WTC11 (cell line): ENCODE measurements around the gene JKAMP. TPM values are rescaled to one million over a fixed set of nuclear protein-coding genes. Genes with fewer than 3 reads are reported as not detected.

Source experiments
- ATAC-seq: fragments of 200-7000 bp; cut with Tn5 transposase; 2 replicates; pipeline ENCODE4 v1.10.0; 2021; ENCODE audit warnings: mild to moderate bottlenecking, moderate library complexity
- CTCF ChIA-PET: fragments of 300-600 bp; sonication (Branson Sonifier 250); formaldehyde crosslinking; loops from one replicate; lab custom pipeline; 2021; ENCODE audit warnings: antibody characterized with exemption; lab: Charles Lee
- POLR2A ChIA-PET: fragments of 350-600 bp; sonication (Branson Sonifier 250); formaldehyde crosslinking; loops from one replicate; lab custom pipeline; 2021; ENCODE audit warnings: antibody characterized with exemption; lab: Charles Lee
- DNase-seq: peaks from one replicate; pipeline ENCODE4 v3.0.0; 2021; ENCODE audit warnings: low spot score
- H3K27ac Mint-ChIP-seq: 2 replicates; pipeline ENCODE4 v1.8.0; 2021; ENCODE audit warnings: mixed read lengths
- H3K27me3 Mint-ChIP-seq: 2 replicates; pipeline ENCODE4 v1.8.0; 2021; ENCODE audit warnings: low read depth, mild to moderate bottlenecking, moderate library complexity, mixed read lengths
- H3K36me3 Mint-ChIP-seq: 2 replicates; pipeline ENCODE4 v1.8.0; 2021; ENCODE audit warnings: mixed read lengths
- H3K4me1 Mint-ChIP-seq: 2 replicates; pipeline ENCODE4 v1.8.0; 2022; ENCODE audit warnings: mixed read lengths
- H3K4me3 Mint-ChIP-seq: 2 replicates; pipeline ENCODE4 v1.8.0; 2021; ENCODE audit warnings: mild to moderate bottlenecking, moderate library complexity, mixed read lengths
- H3K9me3 Mint-ChIP-seq: 2 replicates; pipeline ENCODE4 v1.8.0; 2021; ENCODE audit warnings: mixed read lengths
- AR ChIP-seq: fragments of 250-450 bp; sonication (Bioruptor Pico); IDR thresholded peaks from 2 replicates; pipeline ENCODE4 v1.9.0; 2021; ENCODE audit warnings: mild to moderate bottlenecking
- ARID4B ChIP-seq: sonication (generic); formaldehyde crosslinking; IDR thresholded peaks from 2 replicates; pipeline ENCODE4 v1.8.0; 2023; ENCODE audit warnings: missing genetic modification reagents, mild to moderate bottlenecking, borderline replicate concordance
- ATF3 ChIP-seq: sonication (generic); formaldehyde crosslinking; conservative IDR thresholded peaks from 2 replicates; pipeline ENCODE4 v1.8.1; 2022; ENCODE audit warnings: mild to moderate bottlenecking, missing genetic modification reagents
- CREB1 ChIP-seq: sonication (generic); formaldehyde crosslinking; IDR thresholded peaks from 2 replicates; pipeline ENCODE4 v1.8.0; 2023; ENCODE audit warnings: mild to moderate bottlenecking, missing genetic modification reagents
- E2F4 ChIP-seq: sonication (generic); formaldehyde crosslinking; IDR thresholded peaks from 2 replicates; pipeline ENCODE4 v1.8.1; 2022; ENCODE audit warnings: low read depth, mild to moderate bottlenecking, moderate library complexity, missing genetic modification reagents, borderline replicate concordance
- KAT7 ChIP-seq: sonication (generic); formaldehyde crosslinking; IDR thresholded peaks from 2 replicates; pipeline ENCODE4 v1.8.1; 2023; ENCODE audit warnings: missing genetic modification reagents, mild to moderate bottlenecking, borderline replicate concordance
- TCF7 ChIP-seq: sonication (generic); formaldehyde crosslinking; IDR thresholded peaks from 2 replicates; pipeline ENCODE4 v1.8.0; 2022; ENCODE audit warnings: mild to moderate bottlenecking, low read depth, missing genetic modification reagents, moderate library complexity
- USF1 ChIP-seq: sonication (generic); formaldehyde crosslinking; IDR thresholded peaks from 2 replicates; pipeline ENCODE4 v1.8.0; 2022; ENCODE audit warnings: mild to moderate bottlenecking, missing genetic modification reagents
- USF2 ChIP-seq: sonication (generic); formaldehyde crosslinking; IDR thresholded peaks from 2 replicates; pipeline ENCODE4 v1.8.1; 2023; ENCODE audit warnings: mild to moderate bottlenecking, missing genetic modification reagents, moderate library complexity
- ZBTB21 ChIP-seq: sonication (generic); formaldehyde crosslinking; IDR thresholded peaks from 2 replicates; pipeline ENCODE4 v1.8.1; 2023; ENCODE audit warnings: mild to moderate bottlenecking, missing genetic modification reagents, borderline replicate concordance
- ZNF121 ChIP-seq: sonication (generic); formaldehyde crosslinking; IDR thresholded peaks from 2 replicates; pipeline ENCODE4 v1.8.0; 2023; ENCODE audit warnings: missing genetic modification reagents
- ZNF138 ChIP-seq: sonication (generic); formaldehyde crosslinking; conservative IDR thresholded peaks from 2 replicates; pipeline ENCODE4 v1.8.1; 2022; ENCODE audit warnings: mild to moderate bottlenecking, moderate library complexity, missing genetic modification reagents
- ZNF281 ChIP-seq: sonication (generic); formaldehyde crosslinking; IDR thresholded peaks from 2 replicates; pipeline ENCODE4 v1.8.0; 2023; ENCODE audit warnings: mild to moderate bottlenecking, missing genetic modification reagents
- ZNF317 ChIP-seq: sonication (generic); formaldehyde crosslinking; IDR thresholded peaks from 2 replicates; pipeline ENCODE4 v1.8.1; 2023; ENCODE audit warnings: low read depth, mild to moderate bottlenecking, moderate library complexity, missing genetic modification reagents, borderline replicate concordance
- ZNF416 ChIP-seq: fragments of 250-450 bp; sonication (Bioruptor Pico); IDR thresholded peaks from 2 replicates; pipeline ENCODE4 v1.9.0; 2021; ENCODE audit warnings: mild to moderate bottlenecking, inconsistent platforms
- ZNF532 ChIP-seq: fragments of 250-450 bp; sonication (Bioruptor Pico); IDR thresholded peaks from 2 replicates; pipeline ENCODE4 v1.9.0; 2021; ENCODE audit warnings: mild to moderate bottlenecking, borderline replicate concordance
- total RNA-seq: library from RNA; stranded (reverse); gene quantifications from 3 replicates; pipeline ENCODE4 v1.2.3, GENCODE V29; 2021

The JKAMP gene
- total RNA-seq, 1 experiment from 2014 or later, result 33.2 TPM

GRCh38 chr14:59492384-59492783 is 8.1 kb downstream of the JKAMP start:
- H3K4me1 Mint-ChIP-seq, result no peaks in the 10 kb centered on the region
- no peak for TF ChIP-seq ATF3 (CRISPR knock-in tag)
- no peak for TF ChIP-seq TCF7 (CRISPR knock-in tag)
- TF ChIP-seq USF2 (CRISPR knock-in tag), result no peak
- TF ChIP-seq ZNF281 (CRISPR knock-in tag), result no peak
- TF ChIP-seq ARID4B (CRISPR knock-in tag), result no peak
- ATAC-seq, result no peak
- H3K9me3 Mint-ChIP-seq, result no peaks in the 10 kb centered on the region
- H3K27me3 Mint-ChIP-seq, result no peaks in the 10 kb centered on the region
- POLR2A ChIA-PET, result no interaction called here
- no peak overlapping the region for H3K4me3 Mint-ChIP-seq
- CTCF ChIA-PET, result interaction anchor here (1.9 kb wide), 1 partner anchor 15 kb away, joined by 8 read pairs; no protein-coding TSS in a partner anchor
- no peak overlapping the region for H3K27ac Mint-ChIP-seq
- peaks cover 73% of the 10 kb centered on the region for H3K36me3 Mint-ChIP-seq
- no peak for DNase-seq

GRCh38 chr14:59500732-59501131 is 16.4 kb downstream of the JKAMP start:
- ChIA-PET POLR2A (no interaction called here), CTCF (interaction anchor here (1.7 kb wide), 1 partner anchor 76 kb away, joined by 4 read pairs; the partner anchor contains the start of gene CCDC175)
- H3K27me3 Mint-ChIP-seq, result no peaks in the 10 kb centered on the region
- H3K9me3 Mint-ChIP-seq, result no peaks in the 10 kb centered on the region
- H3K4me3 Mint-ChIP-seq, result no peak overlapping the region
- no peak for DNase-seq
- H3K27ac Mint-ChIP-seq, result no peak overlapping the region
- H3K4me1 Mint-ChIP-seq, result no peaks in the 10 kb centered on the region
- H3K36me3 Mint-ChIP-seq, result peaks cover 22% of the 10 kb centered on the region
- no peak for ATAC-seq
- TF ChIP-seq E2F4 (CRISPR knock-in tag) (no peak), ZNF532 (CRISPR knock-in tag) (no peak), KAT7 (CRISPR knock-in tag) (no peak), ZBTB21 (CRISPR knock-in tag) (no peak), AR (no peak), USF1 (CRISPR knock-in tag) (no peak), ZNF121 (CRISPR knock-in tag) (no peak), ZNF317 (CRISPR knock-in tag) (no peak), CREB1 (CRISPR knock-in tag) (no peak), ZNF138 (CRISPR knock-in tag) (no peak), ZNF416 (CRISPR knock-in tag) (no peak)
